Mesenchymal stem cell (in vitro differentiated cells and primary cell): Measurements from ENCODE around the gene UGP2. TPM values are rescaled to one million over a fixed set of nuclear protein-coding genes. Genes with fewer than 3 reads are reported as not detected.
"Not testable (repeated sequence)": the region's sequence is repeated elsewhere in the genome, so short reads cannot be mapped to it uniquely, and the experiment has no call there.

ENCODE experiments used
- DNase-seq: peaks from one replicate; pipeline ENCODE4 v3.0.0-alpha.2; 2013
- H2AFZ ChIP-seq: one replicate; pipeline ENCODE4 v1.6.1; 2013; ENCODE audit warnings: low read depth, mild to moderate bottlenecking, control low read depth, inconsistent platforms, low read length, moderate library complexity
- H2AK5ac ChIP-seq: 2 replicates; pipeline ENCODE4 v1.6.1; 2013; ENCODE audit warnings: low read length, moderate library complexity, mild to moderate bottlenecking, inconsistent platforms; ENCODE audit not compliant: severe bottlenecking
- H2BK120ac ChIP-seq: one replicate; pipeline ENCODE4 v1.6.1; 2013; ENCODE audit warnings: low read depth, mild to moderate bottlenecking, inconsistent platforms, low read length, moderate library complexity
- H2BK12ac ChIP-seq, 2 experiments: one replicate each; pipeline ENCODE4 v1.6.1; 2013; ENCODE audit warnings: inconsistent platforms in 2 of 2, low read length in 2 of 2, mild to moderate bottlenecking in 2 of 2, moderate library complexity in 2 of 2, control low read depth in 1 of 2
- H2BK15ac ChIP-seq: one replicate; pipeline ENCODE4 v1.6.1; 2013; ENCODE audit warnings: mild to moderate bottlenecking, low read depth, inconsistent platforms; ENCODE audit not compliant: poor library complexity, severe bottlenecking
- H2BK5ac ChIP-seq: 2 replicates; pipeline ENCODE4 v1.6.1; 2013; ENCODE audit warnings: low read depth, mild to moderate bottlenecking, low read length, control low read depth, inconsistent platforms; ENCODE audit not compliant: poor library complexity, severe bottlenecking
- H3K14ac ChIP-seq, 2 experiments: one replicate each; pipeline ENCODE4 v1.6.1; 2013; ENCODE audit warnings: inconsistent platforms in 2 of 2, low read length in 2 of 2, control low read depth in 1 of 2, mild to moderate bottlenecking in 1 of 2, moderate library complexity in 1 of 2
- H3K18ac ChIP-seq, 2 experiments: one replicate each; pipeline ENCODE4 v1.6.1; 2013; ENCODE audit warnings: inconsistent platforms in 2 of 2, low read length in 2 of 2, control low read depth in 1 of 2, low read depth in 1 of 2, mild to moderate bottlenecking in 1 of 2
- H3K23ac ChIP-seq, 2 experiments: one replicate each; pipeline ENCODE4 v1.6.1; 2013; ENCODE audit warnings: inconsistent platforms in 2 of 2, low read length in 2 of 2, mild to moderate bottlenecking in 2 of 2, moderate library complexity in 2 of 2, control low read depth in 1 of 2
- H3K27ac ChIP-seq: 2 replicates; pipeline ENCODE4 v1.5.1; 2013; ENCODE audit warnings: mild to moderate bottlenecking, moderate library complexity, low read length, control low read depth, inconsistent platforms; ENCODE audit not compliant: poor library complexity, severe bottlenecking
- H3K27me3 ChIP-seq, 2 experiments: 2 replicates each; pipeline versions ENCODE4 v1.6.1 to v1.7.0; 2013; ENCODE audit warnings: low read length in 2 of 2, mild to moderate bottlenecking in 2 of 2, moderate library complexity in 2 of 2, control low read depth in 1 of 2, inconsistent platforms in 1 of 2; ENCODE audit not compliant: control insufficient read depth in 1 of 2, insufficient read depth in 1 of 2
- H3K36me3 ChIP-seq, 2 experiments: 2 replicates each; pipeline versions ENCODE4 v1.6.1 to v1.7.0; 2013; ENCODE audit warnings: low read length in 2 of 2, control low read depth in 1 of 2, inconsistent platforms in 1 of 2, low read depth in 1 of 2, mild to moderate bottlenecking in 1 of 2; ENCODE audit not compliant: insufficient read depth in 2 of 2, control insufficient read depth in 1 of 2
- H3K4ac ChIP-seq, 2 experiments: one replicate each; pipeline ENCODE4 v1.6.1; 2013; ENCODE audit warnings: inconsistent platforms in 2 of 2, low read length in 2 of 2, mild to moderate bottlenecking in 2 of 2, moderate library complexity in 2 of 2, control low read depth in 1 of 2, low read depth in 1 of 2
- H3K4me1 ChIP-seq: 2 replicates; pipeline ENCODE4 v1.6.1; 2013; ENCODE audit warnings: low read depth, low read length, control low read depth; ENCODE audit not compliant: control insufficient read depth, insufficient read depth
- H3K4me2 ChIP-seq: 2 replicates; pipeline ENCODE4 v1.6.1; 2013; ENCODE audit warnings: low read length, mild to moderate bottlenecking, inconsistent platforms; ENCODE audit not compliant: poor library complexity, severe bottlenecking
- H3K4me3 ChIP-seq, 2 experiments: 2 replicates each; pipeline versions ENCODE4 v1.5.1 to v1.7.0; 2013; ENCODE audit warnings: low read length in 2 of 2, mild to moderate bottlenecking in 2 of 2, control low read depth in 1 of 2, low read depth in 1 of 2; ENCODE audit not compliant: insufficient read depth in 1 of 2
- H3K79me1 ChIP-seq: replicated peaks from 2 replicates; pipeline ENCODE4 v1.6.1; 2013; ENCODE audit warnings: mild to moderate bottlenecking, control low read depth, low read length, inconsistent platforms; ENCODE audit not compliant: poor library complexity, severe bottlenecking
- H3K9ac ChIP-seq: 2 replicates; pipeline ENCODE4 v1.7.0; 2013; ENCODE audit warnings: mild to moderate bottlenecking, low read length, moderate library complexity
- H3K9me3 ChIP-seq: 2 replicates; pipeline ENCODE4 v1.7.0; 2013; ENCODE audit warnings: mild to moderate bottlenecking, low read length; ENCODE audit not compliant: control insufficient read depth
- H4K8ac ChIP-seq: one replicate; pipeline ENCODE4 v1.6.1; 2013; ENCODE audit warnings: inconsistent platforms, mild to moderate bottlenecking, low read length, moderate library complexity
- H4K91ac ChIP-seq: one replicate; pipeline ENCODE4 v1.6.1; 2013; ENCODE audit warnings: mild to moderate bottlenecking, low read length, inconsistent platforms
- WGBS: methylation state at CpG from one replicate; pipeline ENCODE4 v1.1.7; 2013; ENCODE audit warnings: mixed read lengths; 5-methylcytosine and 5-hydroxymethylcytosine counted together
- small RNA-seq: library from polyadenylated mRNA; stranded (forward); fragments of <200 nt; extraction: miRNeasy Mini kit (QIAGEN cat#:217004); gene quantifications from one replicate; pipeline ENCODE3, GENCODE V24; 2013; ENCODE audit warnings: low read depth

Gene UGP2

GRCh38 chr2:63926815-63927214, 85.1 kb downstream of the UGP2 start:
- Histone ChIP-seq H3K79me1 (peaks cover 10% of the 10 kb centered on the region), H3K36me3 (peaks cover 9 to 30% of the 10 kb centered on the region in 2 experiments), H4K91ac (no peak overlapping the region), H2AFZ (no peak overlapping the region), H2BK5ac (no peak overlapping the region), H3K4me1 (peaks cover 7% of the 10 kb centered on the region), H3K4me2 (no peak overlapping the region), H3K9ac (no peak overlapping the region), H2BK120ac (no peak overlapping the region), H3K23ac (no peak overlapping the region), H3K27me3 (no peaks in the 10 kb centered on the region), H2BK15ac (no peak overlapping the region), H3K14ac (peak overlapping the region in 1 of 2 experiments; percentile 48), H3K4ac (no peak overlapping the region), H4K8ac (no peak overlapping the region), H3K9me3 (no peaks in the 10 kb centered on the region), H2AK5ac (no peak overlapping the region), H3K4me3 (no peak overlapping the region), H3K18ac (no peak overlapping the region), H3K27ac (peak overlapping the region; percentile 43), H2BK12ac (no peak overlapping the region)
- DNase-seq, result no peak
- WGBS, result 98% methylated on average over 7 of the region's 7 CpGs

- not testable (repeated sequence) for H2BK120ac ChIP-seq, H3K27me3 ChIP-seq, H3K9ac ChIP-seq, H3K27ac ChIP-seq, H3K9me3 ChIP-seq, H4K8ac ChIP-seq, H3K14ac ChIP-seq, H3K4me2 ChIP-seq, H2BK15ac ChIP-seq, H3K4me1 ChIP-seq, H3K79me1 ChIP-seq, DNase-seq, H3K23ac ChIP-seq, H2AK5ac ChIP-seq, H2BK12ac ChIP-seq, H3K18ac ChIP-seq, H4K91ac ChIP-seq, H2AFZ ChIP-seq, H3K4me3 ChIP-seq, H3K4ac ChIP-seq, H2BK5ac ChIP-seq
- H3K36me3 ChIP-seq, result peaks cover 1 to 51% of the 10 kb centered on the region in 2 experiments
- WGBS, result 100% methylated on average over 3 of the region's 4 CpGs
Measured at GRCh38 chr2:63932104-63932503, 90.4 kb downstream of the UGP2 start.

Small RNA genes within 50 kb of the gene (small RNA-seq; reads per million reads assigned to genes)
- gene RF01293, result not detected
